Upper lobe of left lung (tissue), 6 donors: ENCODE results near the gene GFOD1. TPM values are rescaled to one million over a fixed set of nuclear protein-coding genes. Genes with fewer than 3 reads are reported as not detected.

Experiments
- ATAC-seq, 2 donors: fragments of 200-7000 bp; cut with Tn5 transposase; one replicate each; pipeline ENCODE4 v1.9.1; 2022; ENCODE audit warnings: mild to moderate bottlenecking in 2 of 2, moderate library complexity in 2 of 2; ENCODE audit not compliant: low FRiP score in 2 of 2
- DNase-seq, 2 donors: peaks; one replicate each; pipeline ENCODE4 v3.0.0-alpha.2; 2019 to 2020
- H3K27ac ChIP-seq, 4 donors: fragments of 200-600 bp; sonication (generic); one replicate each; pipeline ENCODE4 v1.5.1; 2016 to 2019
- H3K27me3 ChIP-seq, 4 donors: fragments of 200-600 bp; sonication (generic); one replicate each; pipeline ENCODE4 v1.5.1; 2017 to 2019
- H3K36me3 ChIP-seq, 4 donors: fragments of 200-600 bp; sonication (generic); one replicate each; pipeline ENCODE4 v1.5.1; 2016 to 2019
- H3K4me1 ChIP-seq, 4 donors: fragments of 200-600 bp; sonication (generic); one replicate each; pipeline ENCODE4 v1.5.1; 2018 to 2019
- H3K4me3 ChIP-seq, 4 donors: fragments of 200-600 bp; sonication (generic); one replicate each; pipeline ENCODE4 v1.5.1; 2017 to 2019; ENCODE audit warnings: mild to moderate bottlenecking in 2 of 4, moderate library complexity in 1 of 4
- H3K9me3 ChIP-seq, 4 donors: fragments of 200-600 bp; sonication (generic); one replicate each; pipeline ENCODE4 v1.5.1; 2018 to 2019
- EP300 ChIP-seq, 4 donors: sonication (generic); formaldehyde crosslinking; IDR thresholded peaks; one replicate each; pipeline ENCODE4 v1.5.1; 2017; ENCODE audit warnings: antibody characterized with exemption in 4 of 4, control low read depth in 2 of 4
- POLR2A ChIP-seq, 4 donors: fragments of 450-650 bp; IDR thresholded peaks; one replicate each; pipeline ENCODE4 v1.5.1; 2016 to 2017; ENCODE audit warnings: antibody characterized with exemption in 4 of 4, mild to moderate bottlenecking in 2 of 4
- POLR2AphosphoS5 ChIP-seq, 2 donors: sonication (generic); formaldehyde crosslinking; IDR thresholded peaks; one replicate each; pipeline ENCODE4 v1.5.1; 2017; ENCODE audit warnings: antibody characterized with exemption in 2 of 2
- WGBS, 2 donors: methylation state at CpG; one replicate each; pipeline ENCODE4 v1.1.5; 2017 to 2018; 5-methylcytosine and 5-hydroxymethylcytosine counted together
- total RNA-seq, 6 donors: library from RNA; depleted of rRNA in 4 of 6; stranded (reverse); fragments of >200 nt in 4 of 6; gene quantifications; one replicate each; pipeline versions ENCODE4 v1.1.0 to v1.2.1, GENCODE V29; 2016 to 2021
- TF ChIP-seq, protein P1 (sequence below), 6 experiments: fragments of 450-650 bp in 4 of 6; fragments of 200-600 bp in 2 of 6; sonication (generic) in 2 of 6; IDR thresholded peaks; one replicate each; pipeline ENCODE4 v1.5.1; 2016 to 2019; ENCODE audit warnings: antibody characterized with exemption in 6 of 6
- donor health status: DM: no; HTN: no; CAD: no; lungs with moderate emphysema.
- donor health status: DM: no; HTN: yes; CAD: no; lungs with severe emphysema.

Gene GFOD1
- total RNA-seq, 6 donors from 2014 or later = 22.8 to 37.7 (median 25.8) TPM

GRCh38 chr6:13453771-13454251 is 33.6 kb downstream of the GFOD1 start:
- Histone ChIP-seq H3K27me3 (no peaks in the 10 kb centered on the region), H3K4me3 (no peak overlapping the region), H3K27ac (peak overlapping the region in 3 of 4 donors; percentile 68 to 74 (median 72)), H3K36me3 (peaks cover 0 to 11% (median 0%) of the 10 kb centered on the region in 4 donors), H3K9me3 (no peaks in the 10 kb centered on the region), H3K4me1 (peaks cover 36 to 49% (median 41%) of the 10 kb centered on the region in 4 donors)
- DNase-seq (no peak), ATAC-seq (no peak)
- TF ChIP-seq, protein P1, sequence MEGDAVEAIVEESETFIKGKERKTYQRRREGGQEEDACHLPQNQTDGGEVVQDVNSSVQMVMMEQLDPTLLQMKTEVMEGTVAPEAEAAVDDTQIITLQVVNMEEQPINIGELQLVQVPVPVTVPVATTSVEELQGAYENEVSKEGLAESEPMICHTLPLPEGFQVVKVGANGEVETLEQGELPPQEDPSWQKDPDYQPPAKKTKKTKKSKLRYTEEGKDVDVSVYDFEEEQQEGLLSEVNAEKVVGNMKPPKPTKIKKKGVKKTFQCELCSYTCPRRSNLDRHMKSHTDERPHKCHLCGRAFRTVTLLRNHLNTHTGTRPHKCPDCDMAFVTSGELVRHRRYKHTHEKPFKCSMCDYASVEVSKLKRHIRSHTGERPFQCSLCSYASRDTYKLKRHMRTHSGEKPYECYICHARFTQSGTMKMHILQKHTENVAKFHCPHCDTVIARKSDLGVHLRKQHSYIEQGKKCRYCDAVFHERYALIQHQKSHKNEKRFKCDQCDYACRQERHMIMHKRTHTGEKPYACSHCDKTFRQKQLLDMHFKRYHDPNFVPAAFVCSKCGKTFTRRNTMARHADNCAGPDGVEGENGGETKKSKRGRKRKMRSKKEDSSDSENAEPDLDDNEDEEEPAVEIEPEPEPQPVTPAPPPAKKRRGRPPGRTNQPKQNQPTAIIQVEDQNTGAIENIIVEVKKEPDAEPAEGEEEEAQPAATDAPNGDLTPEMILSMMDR (IDR thresholded peaks at IDR 0.05) = no peak
- TF ChIP-seq POLR2AphosphoS5 (IDR thresholded peaks at IDR 0.05) (no peak), POLR2A (IDR thresholded peaks at IDR 0.05) (no peak), EP300 (IDR thresholded peaks at IDR 0.05) (no peak)
- WGBS, 2 donors = 82 to 84% methylated on average over 2 of the region's 2 CpGs

DNA sequence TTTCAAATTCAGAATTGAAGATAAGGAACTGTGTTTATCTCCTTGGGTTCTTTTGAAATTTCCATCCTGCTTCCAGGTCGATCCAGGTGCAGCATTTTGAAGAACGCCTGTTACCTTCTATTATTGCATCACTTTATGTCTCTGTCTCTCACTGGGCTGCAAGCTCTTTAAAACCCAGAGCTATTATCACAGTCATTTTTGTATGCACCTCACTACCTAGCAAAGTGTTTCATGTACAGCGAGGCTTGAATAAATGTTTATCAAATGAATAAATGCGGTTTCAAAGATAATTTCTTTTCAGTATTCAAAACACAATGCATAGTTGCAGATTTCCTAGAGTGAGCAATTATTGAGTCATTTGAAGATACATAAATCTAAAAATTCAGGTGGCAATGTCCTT is 34.2 kb downstream of the GFOD1 start:
- Histone ChIP-seq H3K4me1 (peaks cover 42 to 56% (median 48%) of the 10 kb centered on the region in 4 donors), H3K36me3 (peaks cover 0 to 11% (median 0%) of the 10 kb centered on the region in 4 donors), H3K27me3 (no peaks in the 10 kb centered on the region), H3K27ac (no peak overlapping the region), H3K9me3 (no peaks in the 10 kb centered on the region), H3K4me3 (no peak overlapping the region)
- 92 to 96% methylated on average over 4 of the region's 4 CpGs for WGBS, 2 donors
- TF ChIP-seq EP300 (IDR thresholded peaks at IDR 0.05) (no peak), POLR2A (IDR thresholded peaks at IDR 0.05) (no peak), POLR2AphosphoS5 (IDR thresholded peaks at IDR 0.05) (no peak)
- TF ChIP-seq, protein P1 (IDR thresholded peaks at IDR 0.05) = no peak
- ATAC-seq (no peak), DNase-seq (no peak)

GRCh38 chr6:13452346-13453117 is 34.9 kb downstream of the GFOD1 start:
- no peaks in the 10 kb centered on the region for H3K9me3 ChIP-seq
- DNase-seq = no peak
- H3K4me1 ChIP-seq = peaks cover 49 to 62% (median 54%) of the 10 kb centered on the region in 4 donors
- no peak overlapping the region for H3K27ac ChIP-seq
- no peaks in the 10 kb centered on the region for H3K27me3 ChIP-seq
- no peak for ATAC-seq
- peaks cover 0 to 11% (median 0%) of the 10 kb centered on the region in 4 donors for H3K36me3 ChIP-seq
- 82 to 92% methylated on average over 9 to 11 of the region's 11 CpGs for WGBS, 2 donors
- TF ChIP-seq EP300 (IDR thresholded peaks at IDR 0.05) = no peak
- TF ChIP-seq, protein P1 (IDR thresholded peaks at IDR 0.05) = no peak
- no peak for TF ChIP-seq POLR2A (IDR thresholded peaks at IDR 0.05)
- TF ChIP-seq POLR2AphosphoS5 (IDR thresholded peaks at IDR 0.05) = no peak
- H3K4me3 ChIP-seq = no peak overlapping the region

DNA sequence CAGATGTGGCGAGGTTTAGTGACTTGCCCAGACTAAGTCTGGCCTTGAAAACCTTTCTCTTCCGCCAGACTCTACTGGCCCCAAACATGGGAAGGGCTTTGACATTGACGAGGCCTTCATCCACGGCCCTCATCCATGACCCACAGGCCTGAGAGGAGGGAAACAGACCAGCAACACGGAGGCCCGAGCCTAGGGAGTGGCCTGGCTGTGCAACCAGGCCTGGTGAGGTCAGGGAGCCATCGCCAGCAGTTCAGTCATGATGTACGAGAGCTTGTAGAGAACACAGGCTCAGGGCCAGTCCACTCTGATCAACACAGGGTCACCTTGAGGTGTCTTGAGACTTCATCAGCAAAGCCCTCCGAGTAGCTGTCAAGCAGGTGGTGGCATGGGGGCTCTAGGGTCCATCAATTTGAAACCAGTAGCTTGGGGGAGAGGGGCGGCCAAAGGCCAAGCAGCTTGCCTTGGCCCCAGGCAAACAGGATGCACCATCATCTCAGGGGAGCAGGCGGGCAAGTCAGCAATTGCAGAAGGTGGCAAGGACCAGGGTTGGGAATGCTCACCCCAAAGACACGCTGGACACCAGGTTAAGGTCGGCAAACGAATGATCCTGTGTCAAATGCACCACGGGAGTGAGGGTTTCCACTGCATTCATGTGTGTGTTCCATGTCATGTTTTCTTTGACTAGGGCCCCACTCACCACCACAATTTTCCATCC is 36.1 kb downstream of the GFOD1 start:
- peaks cover 60 to 73% (median 64%) of the 10 kb centered on the region in 4 donors for H3K4me1 ChIP-seq
- no peaks in the 10 kb centered on the region for H3K9me3 ChIP-seq
- no peaks in the 10 kb centered on the region for H3K27me3 ChIP-seq
- H3K27ac ChIP-seq = peak overlapping the region; percentile 8 to 86 (median 67)
- 93 to 95% methylated on average over 12 to 14 of the region's 15 CpGs for WGBS, 2 donors
- no peak for TF ChIP-seq POLR2AphosphoS5 (IDR thresholded peaks at IDR 0.05)
- ATAC-seq (no peak), DNase-seq (peak in 1 of 2 donors; percentile 43)
- H3K36me3 ChIP-seq = peaks cover 0 to 11% (median 0%) of the 10 kb centered on the region in 4 donors
- no peak overlapping the region for H3K4me3 ChIP-seq

- no peak for ATAC-seq
- no peak for DNase-seq
- H3K27me3 ChIP-seq = no peaks in the 10 kb centered on the region
- peak overlapping the region in 3 of 4 donors; percentile 67 to 86 (median 71) for H3K27ac ChIP-seq
- no peak overlapping the region for H3K4me3 ChIP-seq
- H3K9me3 ChIP-seq = no peaks in the 10 kb centered on the region
- TF ChIP-seq EP300 (IDR thresholded peaks at IDR 0.05) (no peak), POLR2AphosphoS5 (IDR thresholded peaks at IDR 0.05) (no peak), POLR2A (IDR thresholded peaks at IDR 0.05) (no peak)
- TF ChIP-seq, protein P1 (IDR thresholded peaks at IDR 0.05) = no peak
- H3K4me1 ChIP-seq = peaks cover 60 to 73% (median 71%) of the 10 kb centered on the region in 4 donors
- peaks cover 0 to 11% (median 0%) of the 10 kb centered on the region in 4 donors for H3K36me3 ChIP-seq
- 73 to 100% methylated on average over 5 to 6 of the region's 6 CpGs for WGBS, 2 donors
Measured at GRCh38 chr6:13450628-13451027, 36.8 kb downstream of the GFOD1 start.
